ENCODE data around the gene HOXB3.

HOXB3 gene

GRCh38 chr17:48582750-48583069 is 7.3 kb downstream of the HOXB3 start:
- no peak for DNase-seq

GRCh38 chr17:48579760-48580554 is 10.1 kb downstream of the HOXB3 start:
- no peak for DNase-seq

- no peak for DNase-seq
Measured at GRCh38 chr17:48579471-48579759, 10.6 kb downstream of the HOXB3 start.

GRCh38 chr17:48578616-48579470 is 11.2 kb downstream of the HOXB3 start:
- DNase-seq = no peak

GRCh38 chr17:48577946-48578615 is 12.0 kb downstream of the HOXB3 start, which contains the start of gene HOXB4:
HOXB4 (minus strand) TSS chr17:48578350; CDS start chr17:48578319, 31 bp downstream.
- DNase-seq = peak; percentile 70

- no peak for DNase-seq
Measured at GRCh38 chr17:48577330-48577945, 12.6 kb downstream of the HOXB3 start.

- DNase-seq = no peak
Measured at GRCh38 chr17:48576479-48577309, 13.3 kb downstream of the HOXB3 start.

- no peak for DNase-seq
Measured at GRCh38 chr17:48575673-48576478, 14.2 kb downstream of the HOXB3 start.

- DNase-seq = no peak
Measured at GRCh38 chr17:48575066-48575582, 14.9 kb downstream of the HOXB3 start.

- no peak for DNase-seq
Measured at GRCh38 chr17:48574505-48575065, 15.5 kb downstream of the HOXB3 start.

GRCh38 chr17:48571826-48572417 is 18.1 kb downstream of the HOXB3 start:
- no peak for DNase-seq

- DNase-seq = no peak
Measured at GRCh38 chr17:48571024-48571818, 18.8 kb downstream of the HOXB3 start.

GRCh38 chr17:48570325-48571023 is 19.6 kb downstream of the HOXB3 start:
- DNase-seq = no peak

GRCh38 chr17:48569674-48570324 is 20.2 kb downstream of the HOXB3 start:
- DNase-seq = no peak

GRCh38 chr17:48569240-48569582 is 20.8 kb downstream of the HOXB3 start:
- no peak for DNase-seq

GRCh38 chr17:48568499-48569239 is 21.4 kb downstream of the HOXB3 start:
- no peak for DNase-seq

GRCh38 chr17:48567646-48568354 is 22.2 kb downstream of the HOXB3 start:
- DNase-seq = no peak

Measured in GDM1 (cell line).